ENCODE results near the gene CUL4A. TPM values are rescaled to one million over a fixed set of nuclear protein-coding genes. Genes with fewer than 3 reads are reported as not detected.
A peak's percentile ranks its signal among the peaks of the same experiment; 100 is the strongest.

CUL4A gene
- total RNA-seq, 6 experiments from 2014 or later = 29.2 to 75.8 (median 39.5) TPM

- TF ChIP-seq POLR2A (IDR thresholded peaks at IDR 0.05) = no peak
- no peak for TF ChIP-seq CTCF (IDR thresholded peaks at IDR 0.05)
- ATAC-seq (peak in 3 of 4 donors; percentile 60 to 88 (median 79)), DNase-seq (peak in 1 of 3 donors; percentile 62)
- H3K9me3 ChIP-seq = no peaks in the 10 kb centered on the region
- peaks cover 0 to 39% (median 14%) of the 10 kb centered on the region in 4 donors for H3K36me3 ChIP-seq
- no peak overlapping the region for H3K27ac ChIP-seq
- intact Hi-C loops (cut with DNase I) = no loop called here
- no peaks in the 10 kb centered on the region for H3K27me3 ChIP-seq
- no peak overlapping the region for H3K4me3 ChIP-seq
- peaks cover 0 to 9% (median 0%) of the 10 kb centered on the region in 4 donors for H3K4me1 ChIP-seq
- WGBS (ENCODE audit: insufficient coverage, low coverage, low lambda C conversion rate, missing lambda C conversion rate) = 71% methylated on average over 2 of the region's 9 CpGs
These were observed 22.1 kb upstream of the CUL4A start for GRCh38 chr13:113187263-113187669.

- no peak overlapping the region for H3K27ac ChIP-seq
- TF ChIP-seq CTCF (IDR thresholded peaks at IDR 0.05) (no peak), POLR2A (IDR thresholded peaks at IDR 0.05) (no peak)
- H3K9me3 ChIP-seq = no peaks in the 10 kb centered on the region
- DNase-seq = no peak
- no peaks in the 10 kb centered on the region for H3K27me3 ChIP-seq
- intact Hi-C loops (cut with DNase I) = no loop called here
- ATAC-seq = no peak
- no peak overlapping the region for H3K4me3 ChIP-seq
- 95% methylated on average over 21 of the region's 23 CpGs for WGBS (ENCODE audit: insufficient coverage, low coverage, low lambda C conversion rate, missing lambda C conversion rate)
- peaks cover 0 to 8% (median 0%) of the 10 kb centered on the region in 4 donors for H3K4me1 ChIP-seq
- H3K36me3 ChIP-seq = peaks cover 0 to 42% (median 14%) of the 10 kb centered on the region in 4 donors
These were observed 21.3 kb upstream of the CUL4A start for GRCh38 chr13:113187883-113188665.

GRCh38 chr13:113190181-113190580 is 19.2 kb upstream of the CUL4A start:
- DNase-seq = no peak
- Histone ChIP-seq H3K27me3 (no peaks in the 10 kb centered on the region), H3K9me3 (no peaks in the 10 kb centered on the region), H3K27ac (no peak overlapping the region), H3K36me3 (peaks cover 0 to 53% (median 17%) of the 10 kb centered on the region in 4 donors), H3K4me1 (no peaks in the 10 kb centered on the region), H3K4me3 (no peak overlapping the region)
- WGBS (ENCODE audit: insufficient coverage, low coverage, low lambda C conversion rate, missing lambda C conversion rate) = 84% methylated on average over 4 of the region's 4 CpGs
- no peak for ATAC-seq
- intact Hi-C loops (cut with DNase I) = no loop called here
- TF ChIP-seq POLR2A (IDR thresholded peaks at IDR 0.05) = no peak
- no peak for TF ChIP-seq CTCF (IDR thresholded peaks at IDR 0.05)

- DNase-seq = no peak
- 74% methylated on average over 4 of the region's 4 CpGs for WGBS (ENCODE audit: insufficient coverage, low coverage, low lambda C conversion rate, missing lambda C conversion rate)
These were observed 17.1 kb upstream of the CUL4A start for GRCh38 chr13:113192279-113192678.

More at GRCh38 chr13:113192279-113192678, 17.1 kb upstream of the CUL4A start:
- H3K36me3 ChIP-seq = peaks cover 0 to 74% (median 27%) of the 10 kb centered on the region in 4 donors
- H3K27ac ChIP-seq = no peak overlapping the region
- intact Hi-C loops (cut with DNase I) = no loop called here
- H3K4me3 ChIP-seq = no peak overlapping the region
- H3K27me3 ChIP-seq = no peaks in the 10 kb centered on the region
- no peaks in the 10 kb centered on the region for H3K4me1 ChIP-seq
- no peaks in the 10 kb centered on the region for H3K9me3 ChIP-seq
- TF ChIP-seq POLR2A (IDR thresholded peaks at IDR 0.05) = no peak
- TF ChIP-seq CTCF (IDR thresholded peaks at IDR 0.05) = no peak
- ATAC-seq = no peak
